Subcutaneous abdominal adipose tissue (tissue), 5 donors: ENCODE data around the gene SLC35F4.

Experiments
- H3K27ac ChIP-seq: one replicate; pipeline ENCODE4 v1.7.0; 2013; ENCODE audit warnings: low read depth, mild to moderate bottlenecking, inconsistent platforms, low read length, moderate library complexity
- H3K27me3 ChIP-seq, 5 donors: one replicate each; pipeline ENCODE4 v1.7.0; 2013; ENCODE audit warnings: low read length in 5 of 5, inconsistent platforms in 1 of 5; ENCODE audit not compliant: control insufficient read depth in 5 of 5, insufficient read depth in 4 of 5
- H3K36me3 ChIP-seq, 5 donors: one replicate each; pipeline ENCODE4 v1.7.0; 2013; ENCODE audit warnings: low read length in 5 of 5; ENCODE audit not compliant: control insufficient read depth in 5 of 5, insufficient read depth in 5 of 5
- H3K4me1 ChIP-seq, 5 donors: one replicate each; pipeline ENCODE4 v1.7.0; 2013; ENCODE audit warnings: low read length in 5 of 5, mild to moderate bottlenecking in 3 of 5, moderate library complexity in 1 of 5; ENCODE audit not compliant: control insufficient read depth in 5 of 5, insufficient read depth in 5 of 5
- H3K4me3 ChIP-seq, 5 donors: one replicate each; pipeline ENCODE4 v1.7.0; 2013; ENCODE audit warnings: low read length in 5 of 5, low read depth in 1 of 5
- H3K9ac ChIP-seq, 5 donors: one replicate each; pipeline ENCODE4 v1.7.0; 2013; ENCODE audit warnings: low read length in 5 of 5, mild to moderate bottlenecking in 4 of 5, moderate library complexity in 3 of 5
- H3K9me3 ChIP-seq, 5 donors: one replicate each; pipeline ENCODE4 v1.7.0; 2013; ENCODE audit warnings: low read length in 5 of 5; ENCODE audit not compliant: control insufficient read depth in 5 of 5
- donor health status: healthy.
- donor health status: healthy.
- donor health status: healthy.
- donor health status: healthy.
- donor health status: healthy.

The SLC35F4 gene

GRCh38 chr14:57530571-57530970, 335.3 kb downstream of the SLC35F4 start:
- Histone ChIP-seq H3K4me3 (no peak overlapping the region), H3K36me3 (no peaks in the 10 kb centered on the region), H3K9ac (no peak overlapping the region), H3K27ac (no peak overlapping the region), H3K27me3 (no peaks in the 10 kb centered on the region), H3K4me1 (no peaks in the 10 kb centered on the region), H3K9me3 (peaks cover 0 to 9% (median 3%) of the 10 kb centered on the region in 5 donors)

- Histone ChIP-seq H3K36me3 (no peaks in the 10 kb centered on the region), H3K27ac (no peak overlapping the region), H3K9ac (no peak overlapping the region), H3K9me3 (peaks cover 0 to 14% (median 4%) of the 10 kb centered on the region in 5 donors), H3K4me1 (no peaks in the 10 kb centered on the region), H3K27me3 (no peaks in the 10 kb centered on the region), H3K4me3 (no peak overlapping the region)
These were observed 338.9 kb downstream of the SLC35F4 start for GRCh38 chr14:57526942-57527341.

- no peaks in the 10 kb centered on the region for H3K27me3 ChIP-seq
- H3K9ac ChIP-seq, result no peak overlapping the region
- no peak overlapping the region for H3K27ac ChIP-seq
- H3K4me1 ChIP-seq, result no peaks in the 10 kb centered on the region
- no peak overlapping the region for H3K4me3 ChIP-seq
- H3K9me3 ChIP-seq, result peaks cover 0 to 15% (median 9%) of the 10 kb centered on the region in 5 donors
- H3K36me3 ChIP-seq, result no peaks in the 10 kb centered on the region
These were observed 346.8 kb downstream of the SLC35F4 start for GRCh38 chr14:57519043-57519442.
